Erythroblast (primary cell): Measurements from ENCODE around the gene MESD.

Experiments used
- GATA1 ChIP-seq: IDR thresholded peaks from 2 replicates; pipeline ENCODE4 v1.6.1; 2011; ENCODE audit warnings: low read depth, mild to moderate bottlenecking, control low read depth, low read length, moderate library complexity
- POLR2A ChIP-seq: IDR thresholded peaks from 2 replicates; pipeline ENCODE4 v1.6.1; 2011; ENCODE audit warnings: mild to moderate bottlenecking, low read length

- no peak for TF ChIP-seq POLR2A
- no peak for TF ChIP-seq GATA1
Observed at GRCh38 chr15:80985981-80986380, 3.6 kb downstream of the MESD start.
